ENCODE results near the gene IP6K1. TPM values are rescaled to one million over a fixed set of nuclear protein-coding genes. Genes with fewer than 3 reads are reported as not detected.

IP6K1 gene
- total RNA-seq, 1 donor = 48.5 TPM

- Histone ChIP-seq H3K4me1 (ENCODE audit: insufficient read depth, low read length) (no peaks in the 10 kb centered on the region), H3K4me3 (ENCODE audit: insufficient read depth, low read length) (no peak overlapping the region), H3K27ac (ENCODE audit: low read depth, low read length) (no peak overlapping the region), H3K27me3 (ENCODE audit: insufficient read depth, low read length) (peaks cover 5% of the 10 kb centered on the region), H3K9me3 (ENCODE audit: low read depth, low read length) (no peaks in the 10 kb centered on the region), H2AFZ (ENCODE audit: low read length) (no peak overlapping the region), H4K20me1 (ENCODE audit: insufficient read depth, low read length) (no peaks in the 10 kb centered on the region), H3K36me3 (ENCODE audit: insufficient read depth, low read length) (no peaks in the 10 kb centered on the region), H3K4me2 (ENCODE audit: insufficient read depth, low read length) (no peak overlapping the region), H3K79me2 (ENCODE audit: insufficient read depth, low read length) (no peaks in the 10 kb centered on the region)
- peak; percentile 76 for DNase-seq (ENCODE audit: insufficient read length, low spot score, missing footprints)
- TF ChIP-seq CTCF (IDR thresholded peaks at IDR 0.05; ENCODE audit: extremely low read depth, low read depth, low read length) = no peak
Observed at GRCh38 chr3:49792371-49793150, 6.2 kb upstream of the IP6K1 start.

GRCh38 chr3:49791571-49791970, 5.2 kb upstream of the IP6K1 start:
- DNase-seq (ENCODE audit: insufficient read length, low spot score, missing footprints) = peak; percentile 74
- peaks cover 5% of the 10 kb centered on the region for H3K27me3 ChIP-seq (ENCODE audit: insufficient read depth, low read length)
- no peaks in the 10 kb centered on the region for H3K36me3 ChIP-seq (ENCODE audit: insufficient read depth, low read length)
- no peak overlapping the region for H3K4me2 ChIP-seq (ENCODE audit: insufficient read depth, low read length)
- no peak overlapping the region for H3K27ac ChIP-seq (ENCODE audit: low read depth, low read length)
- no peak for TF ChIP-seq CTCF (IDR thresholded peaks at IDR 0.05; ENCODE audit: extremely low read depth, low read depth, low read length)
- H2AFZ ChIP-seq (ENCODE audit: low read length) = no peak overlapping the region
- no peaks in the 10 kb centered on the region for H3K79me2 ChIP-seq (ENCODE audit: insufficient read depth, low read length)
- peaks cover 6% of the 10 kb centered on the region for H3K4me1 ChIP-seq (ENCODE audit: insufficient read depth, low read length)
- no peaks in the 10 kb centered on the region for H3K9me3 ChIP-seq (ENCODE audit: low read depth, low read length)
- no peak overlapping the region for H3K4me3 ChIP-seq (ENCODE audit: insufficient read depth, low read length)
- H4K20me1 ChIP-seq (ENCODE audit: insufficient read depth, low read length) = no peaks in the 10 kb centered on the region

GRCh38 chr3:49790626-49791411, 4.5 kb upstream of the IP6K1 start:
- Histone ChIP-seq H3K27me3 (ENCODE audit: insufficient read depth, low read length) (peaks cover 5% of the 10 kb centered on the region), H3K9me3 (ENCODE audit: low read depth, low read length) (no peaks in the 10 kb centered on the region), H3K27ac (ENCODE audit: low read depth, low read length) (no peak overlapping the region), H3K36me3 (ENCODE audit: insufficient read depth, low read length) (no peaks in the 10 kb centered on the region), H4K20me1 (ENCODE audit: insufficient read depth, low read length) (peaks cover under 1% of the 10 kb centered on the region), H3K4me1 (ENCODE audit: insufficient read depth, low read length) (peaks cover 6% of the 10 kb centered on the region), H3K4me2 (ENCODE audit: insufficient read depth, low read length) (no peak overlapping the region), H3K4me3 (ENCODE audit: insufficient read depth, low read length) (no peak overlapping the region), H2AFZ (ENCODE audit: low read length) (no peak overlapping the region), H3K79me2 (ENCODE audit: insufficient read depth, low read length) (peaks cover 5% of the 10 kb centered on the region)
- DNase-seq (ENCODE audit: insufficient read length, low spot score, missing footprints) = peak; percentile 63
- no peak for TF ChIP-seq CTCF (IDR thresholded peaks at IDR 0.05; ENCODE audit: extremely low read depth, low read depth, low read length)

GRCh38 chr3:49788056-49788455, 1.7 kb upstream of the IP6K1 start:
- Histone ChIP-seq H3K4me1 (ENCODE audit: insufficient read depth, low read length) (peaks cover 15% of the 10 kb centered on the region), H3K9me3 (ENCODE audit: low read depth, low read length) (no peaks in the 10 kb centered on the region), H3K79me2 (ENCODE audit: insufficient read depth, low read length) (peaks cover 33% of the 10 kb centered on the region), H3K36me3 (ENCODE audit: insufficient read depth, low read length) (peaks cover 7% of the 10 kb centered on the region), H3K4me2 (ENCODE audit: insufficient read depth, low read length) (no peak overlapping the region), H2AFZ (ENCODE audit: low read length) (no peak overlapping the region), H3K27me3 (ENCODE audit: insufficient read depth, low read length) (peaks cover 5% of the 10 kb centered on the region), H3K27ac (ENCODE audit: low read depth, low read length) (no peak overlapping the region), H3K4me3 (ENCODE audit: insufficient read depth, low read length) (no peak overlapping the region), H4K20me1 (ENCODE audit: insufficient read depth, low read length) (peaks cover 11% of the 10 kb centered on the region)
- no peak for DNase-seq (ENCODE audit: insufficient read length, low spot score, missing footprints)
- no peak for TF ChIP-seq CTCF (IDR thresholded peaks at IDR 0.05; ENCODE audit: extremely low read depth, low read depth, low read length)

Data from osteoblast (primary cell).